ENCODE measurements around the gene CKAP5. TPM values are rescaled to one million over a fixed set of nuclear protein-coding genes. Genes with fewer than 3 reads are reported as not detected.

CKAP5 gene
- total RNA-seq, 1 donor from 2014 or later = 94.3 TPM

- no peaks in the 10 kb centered on the region for H3K9me3 Mint-ChIP-seq (ENCODE audit: low read depth)
- peaks cover 73% of the 10 kb centered on the region for H3K4me1 Mint-ChIP-seq (ENCODE audit: low read depth)
- DNase-seq (ENCODE audit: low spot score) = no peak
- H3K27me3 Mint-ChIP-seq (ENCODE audit: low read depth) = no peaks in the 10 kb centered on the region
- H3K27ac Mint-ChIP-seq (ENCODE audit: unreplicated experiment) = peak overlapping the region; percentile 87
- H3K4me3 Mint-ChIP-seq (ENCODE audit: unreplicated experiment) = no peak overlapping the region
- TF ChIP-seq CTCF (IDR thresholded peaks at IDR 0.05) = no peak
- H3K36me3 Mint-ChIP-seq (ENCODE audit: low read depth) = peaks cover 19% of the 10 kb centered on the region
Observed at GRCh38 chr11:46695345-46696211, 150.5 kb downstream of the CKAP5 start.

GRCh38 chr11:46694607-46695006 is 151.5 kb downstream of the CKAP5 start:
- no peak for TF ChIP-seq CTCF (IDR thresholded peaks at IDR 0.05)

GRCh38 chr11:46694072-46694471 is 152.0 kb downstream of the CKAP5 start:
- no peak overlapping the region for H3K4me3 Mint-ChIP-seq (ENCODE audit: unreplicated experiment)
- no peak for TF ChIP-seq CTCF (IDR thresholded peaks at IDR 0.05)
- peaks cover 59% of the 10 kb centered on the region for H3K4me1 Mint-ChIP-seq (ENCODE audit: low read depth)
- no peak for DNase-seq (ENCODE audit: low spot score)
- peak overlapping the region; percentile 94 for H3K27ac Mint-ChIP-seq (ENCODE audit: unreplicated experiment)
- no peaks in the 10 kb centered on the region for H3K27me3 Mint-ChIP-seq (ENCODE audit: low read depth)
- no peaks in the 10 kb centered on the region for H3K9me3 Mint-ChIP-seq (ENCODE audit: low read depth)
- H3K36me3 Mint-ChIP-seq (ENCODE audit: low read depth) = peaks cover 20% of the 10 kb centered on the region

More at GRCh38 chr11:46694607-46695006, 151.5 kb downstream of the CKAP5 start:
- Mint-ChIP-seq H3K36me3 (ENCODE audit: low read depth) (peaks cover 20% of the 10 kb centered on the region), H3K4me1 (ENCODE audit: low read depth) (peaks cover 65% of the 10 kb centered on the region), H3K9me3 (ENCODE audit: low read depth) (no peaks in the 10 kb centered on the region), H3K27me3 (ENCODE audit: low read depth) (no peaks in the 10 kb centered on the region), H3K27ac (ENCODE audit: unreplicated experiment) (peak overlapping the region; percentile 94), H3K4me3 (ENCODE audit: unreplicated experiment) (no peak overlapping the region)
- no peak for DNase-seq (ENCODE audit: low spot score)

GRCh38 chr11:46693597-46694012 is 152.5 kb downstream of the CKAP5 start:
- Mint-ChIP-seq H3K4me1 (ENCODE audit: low read depth) (peaks cover 55% of the 10 kb centered on the region), H3K4me3 (ENCODE audit: unreplicated experiment) (no peak overlapping the region), H3K36me3 (ENCODE audit: low read depth) (peaks cover 20% of the 10 kb centered on the region), H3K27me3 (ENCODE audit: low read depth) (no peaks in the 10 kb centered on the region), H3K27ac (ENCODE audit: unreplicated experiment) (peak overlapping the region; percentile 94), H3K9me3 (ENCODE audit: low read depth) (no peaks in the 10 kb centered on the region)
- DNase-seq (ENCODE audit: low spot score) = no peak
- no peak for TF ChIP-seq CTCF (IDR thresholded peaks at IDR 0.05)

Small RNAs within 50 kb of the gene (microRNA-seq; reads per million reads assigned to microRNA genes)
- gene MIR5582 (ENCODE audit: borderline number of aligned reads) = not detected

Other genes with a start within 250 kb of the CKAP5 start
- 4.3 to 7.3 TPM (median 5.3 TPM) in 3 replicates for gene HARBI1, start 229.1 kb downstream of the CKAP5 start, total RNA-seq
- gene ATG13, start 228.7 kb downstream of the CKAP5 start, total RNA-seq = 60.6 to 76.0 TPM (median 67.1 TPM) in 3 replicates
- gene ARHGAP1, start 145.7 kb downstream of the CKAP5 start, total RNA-seq = 109 to 163 TPM (median 155 TPM) in 3 replicates
- gene ZNF408, start 145.2 kb downstream of the CKAP5 start, total RNA-seq = 12.3 to 15.5 TPM (median 14.6 TPM) in 3 replicates
- 0.25 TPM in 1 of 3 replicates, not detected in the others for gene F2, start 127.1 kb downstream of the CKAP5 start, total RNA-seq
- 7.0 to 14.8 TPM (median 7.1 TPM) in 3 replicates for gene LRP4, start 72.3 kb upstream of the CKAP5 start, total RNA-seq
- 19.6 to 37.7 TPM (median 23.3 TPM) in 3 replicates for gene CSTPP1, start 90.5 kb upstream of the CKAP5 start, total RNA-seq